Measurements from ENCODE around the gene SYT1.

SYT1 gene

GRCh38 chr12:79407671-79408622 is 543.4 kb downstream of the SYT1 start:
- DNase-seq (ENCODE audit: low read depth), result peak; percentile 90
- no peak overlapping the region for H3K4me3 ChIP-seq (ENCODE audit: low read depth, low read length)
- in situ Hi-C loops (cut with HindIII; ENCODE audit: low sequenced_read_pairs), result loop anchor here (25.0 kb wide), 1 partner anchor 129 kb away; no protein-coding TSS in a partner anchor
- TF ChIP-seq CTCF (IDR thresholded peaks at IDR 0.05; ENCODE audit: low read depth, low read length, missing control alignments), result peak; percentile 85

- no peak overlapping the region for H3K4me3 ChIP-seq (ENCODE audit: low read depth, low read length)
- DNase-seq (ENCODE audit: low read depth), result no peak
- in situ Hi-C loops (cut with HindIII; ENCODE audit: low sequenced_read_pairs), result loop anchor here (25.0 kb wide), 1 partner anchor 129 kb away; no protein-coding TSS in a partner anchor
- TF ChIP-seq CTCF (IDR thresholded peaks at IDR 0.05; ENCODE audit: low read depth, low read length, missing control alignments), result no peak
Observed at GRCh38 chr12:79408689-79409088, 544.1 kb downstream of the SYT1 start.

- no peak for TF ChIP-seq CTCF (IDR thresholded peaks at IDR 0.05; ENCODE audit: low read depth, low read length, missing control alignments)
- no peak overlapping the region for H3K4me3 ChIP-seq (ENCODE audit: low read depth, low read length)
- in situ Hi-C loops (cut with HindIII; ENCODE audit: low sequenced_read_pairs), result loop anchor here (25.0 kb wide), 1 partner anchor 128 kb away; no protein-coding TSS in a partner anchor
- DNase-seq (ENCODE audit: low read depth), result peak; percentile 95
Observed at GRCh38 chr12:79409562-79409961, 545.0 kb downstream of the SYT1 start.

GRCh38 chr12:79411791-79412190 is 547.2 kb downstream of the SYT1 start:
- no peak for TF ChIP-seq CTCF (IDR thresholded peaks at IDR 0.05; ENCODE audit: low read depth, low read length, missing control alignments)
- DNase-seq (ENCODE audit: low read depth), result no peak
- H3K4me3 ChIP-seq (ENCODE audit: low read depth, low read length), result no peak overlapping the region
- in situ Hi-C loops (cut with HindIII; ENCODE audit: low sequenced_read_pairs), result loop anchor here (25.0 kb wide), 1 partner anchor 126 kb away; no protein-coding TSS in a partner anchor

GRCh38 chr12:79413796-79414195 is 549.2 kb downstream of the SYT1 start:
- in situ Hi-C loops (cut with HindIII; ENCODE audit: low sequenced_read_pairs), result loop anchor here (25.0 kb wide), 1 partner anchor 124 kb away; no protein-coding TSS in a partner anchor
- no peak overlapping the region for H3K4me3 ChIP-seq (ENCODE audit: low read depth, low read length)
- no peak for DNase-seq (ENCODE audit: low read depth)
- TF ChIP-seq CTCF (IDR thresholded peaks at IDR 0.05; ENCODE audit: low read depth, low read length, missing control alignments), result no peak

GRCh38 chr12:79414252-79414651 is 549.7 kb downstream of the SYT1 start:
- DNase-seq (ENCODE audit: low read depth), result no peak
- TF ChIP-seq CTCF (IDR thresholded peaks at IDR 0.05; ENCODE audit: low read depth, low read length, missing control alignments), result no peak
- in situ Hi-C loops (cut with HindIII; ENCODE audit: low sequenced_read_pairs), result loop anchor here (25.0 kb wide), 1 partner anchor 123 kb away; no protein-coding TSS in a partner anchor
- no peak overlapping the region for H3K4me3 ChIP-seq (ENCODE audit: low read depth, low read length)

Data from astrocyte of the cerebellum (primary cell).